ENCODE results near the gene MRPL44. TPM values are rescaled to one million over a fixed set of nuclear protein-coding genes. Genes with fewer than 3 reads are reported as not detected.
A peak's percentile ranks its signal among the peaks of the same experiment; 100 is the strongest.

Gene MRPL44
- total and polyA plus RNA-seq, 2 of the 13 experiments (the other 11 are each of a cell fraction or from before 2014, with no cell fraction given) = 38.4 to 78.0 TPM

DNA sequence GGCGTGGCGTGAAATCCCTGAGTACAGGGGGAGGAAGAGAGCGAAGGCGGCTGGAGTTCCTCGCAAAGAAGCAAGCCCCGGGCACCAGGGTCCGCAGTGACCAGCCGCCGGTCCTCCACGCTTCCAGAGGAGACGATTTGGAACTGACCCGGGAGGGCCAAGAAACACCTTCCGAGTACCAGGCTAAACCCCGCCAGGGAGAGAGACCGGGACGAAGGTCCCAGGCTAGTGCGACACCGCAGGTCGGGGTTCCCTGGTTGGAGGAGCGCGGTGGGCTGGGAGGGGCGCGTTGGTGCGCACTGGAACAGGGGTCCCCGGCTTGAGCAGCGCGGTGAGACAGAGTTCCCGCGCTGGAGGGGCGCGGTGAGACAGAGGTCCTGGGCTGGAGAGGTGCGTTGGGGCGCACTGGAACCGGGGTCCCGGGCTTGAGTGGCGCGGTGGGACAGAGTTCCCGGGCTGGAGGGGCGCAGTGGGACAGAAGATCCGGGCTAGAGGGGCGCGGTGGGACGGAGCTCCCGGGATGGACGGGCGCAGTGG lies 13.0 kb upstream of the MRPL44 start (continued):
- no peak for TF ChIP-seq BATF2 (CRISPR knock-in tag; IDR thresholded peaks at IDR 0.05)
- TF ChIP-seq, protein P1, sequence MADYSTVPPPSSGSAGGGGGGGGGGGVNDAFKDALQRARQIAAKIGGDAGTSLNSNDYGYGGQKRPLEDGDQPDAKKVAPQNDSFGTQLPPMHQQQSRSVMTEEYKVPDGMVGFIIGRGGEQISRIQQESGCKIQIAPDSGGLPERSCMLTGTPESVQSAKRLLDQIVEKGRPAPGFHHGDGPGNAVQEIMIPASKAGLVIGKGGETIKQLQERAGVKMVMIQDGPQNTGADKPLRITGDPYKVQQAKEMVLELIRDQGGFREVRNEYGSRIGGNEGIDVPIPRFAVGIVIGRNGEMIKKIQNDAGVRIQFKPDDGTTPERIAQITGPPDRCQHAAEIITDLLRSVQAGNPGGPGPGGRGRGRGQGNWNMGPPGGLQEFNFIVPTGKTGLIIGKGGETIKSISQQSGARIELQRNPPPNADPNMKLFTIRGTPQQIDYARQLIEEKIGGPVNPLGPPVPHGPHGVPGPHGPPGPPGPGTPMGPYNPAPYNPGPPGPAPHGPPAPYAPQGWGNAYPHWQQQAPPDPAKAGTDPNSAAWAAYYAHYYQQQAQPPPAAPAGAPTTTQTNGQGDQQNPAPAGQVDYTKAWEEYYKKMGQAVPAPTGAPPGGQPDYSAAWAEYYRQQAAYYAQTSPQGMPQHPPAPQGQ (CRISPR knock-in tag; IDR thresholded peaks at IDR 0.05; ENCODE audit: borderline replicate concordance) = no peak
- no peak for TF ChIP-seq ZNF672 (CRISPR knock-in tag; IDR thresholded peaks at IDR 0.05)
- TF ChIP-seq SIN3B (IDR thresholded peaks at IDR 0.05; ENCODE audit: low read length) = no peak
- no peak for TF ChIP-seq GRHL1 (CRISPR knock-in tag; conservative IDR thresholded peaks at IDR 0.05)
- no peak for TF ChIP-seq MAFK (conservative IDR thresholded peaks at IDR 0.05 in 1 of 2, IDR thresholded peaks at IDR 0.05 in 1 of 2; ENCODE audit: low read length in 2 of 2)
- TF ChIP-seq ZBTB7B (CRISPR knock-in tag; IDR thresholded peaks at IDR 0.05) = peak; percentile 86
- TF ChIP-seq, protein P2, sequence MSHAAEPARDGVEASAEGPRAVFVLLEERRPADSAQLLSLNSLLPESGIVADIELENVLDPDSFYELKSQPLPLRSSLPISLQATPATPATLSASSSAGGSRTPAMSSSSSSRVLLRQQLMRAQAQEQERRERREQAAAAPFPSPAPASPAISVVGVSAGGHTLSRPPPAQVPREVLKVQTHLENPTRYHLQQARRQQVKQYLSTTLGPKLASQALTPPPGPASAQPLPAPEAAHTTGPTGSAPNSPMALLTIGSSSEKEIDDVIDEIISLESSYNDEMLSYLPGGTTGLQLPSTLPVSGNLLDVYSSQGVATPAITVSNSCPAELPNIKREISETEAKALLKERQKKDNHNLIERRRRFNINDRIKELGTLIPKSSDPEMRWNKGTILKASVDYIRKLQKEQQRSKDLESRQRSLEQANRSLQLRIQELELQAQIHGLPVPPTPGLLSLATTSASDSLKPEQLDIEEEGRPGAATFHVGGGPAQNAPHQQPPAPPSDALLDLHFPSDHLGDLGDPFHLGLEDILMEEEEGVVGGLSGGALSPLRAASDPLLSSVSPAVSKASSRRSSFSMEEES (CRISPR knock-in tag; IDR thresholded peaks at IDR 0.05) = no peak; the same call in 1 of the 2 replicates
- 0 out of 2 replicates have a peak, but pooled peaks have one; percentile 20 for TF ChIP-seq ZNF607 (CRISPR knock-in tag; IDR thresholded peaks at IDR 0.05; ENCODE audit: borderline replicate concordance)
- TF ChIP-seq PRDM10 (CRISPR knock-in tag; IDR thresholded peaks at IDR 0.05; ENCODE audit: low read depth) = no peak
- TF ChIP-seq, protein P3, sequence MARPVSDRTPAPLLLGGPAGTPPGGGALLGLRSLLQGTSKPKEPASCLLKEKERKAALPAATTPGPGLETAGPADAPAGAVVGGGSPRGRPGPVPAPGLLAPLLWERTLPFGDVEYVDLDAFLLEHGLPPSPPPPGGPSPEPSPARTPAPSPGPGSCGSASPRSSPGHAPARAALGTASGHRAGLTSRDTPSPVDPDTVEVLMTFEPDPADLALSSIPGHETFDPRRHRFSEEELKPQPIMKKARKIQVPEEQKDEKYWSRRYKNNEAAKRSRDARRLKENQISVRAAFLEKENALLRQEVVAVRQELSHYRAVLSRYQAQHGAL (CRISPR knock-in tag; IDR thresholded peaks at IDR 0.05; ENCODE audit: not compliant biosample characterization) = no peak
- no peak for TF ChIP-seq ZNF782 (CRISPR knock-in tag; IDR thresholded peaks at IDR 0.05; ENCODE audit: borderline replicate concordance)
- no peak for TF ChIP-seq ZBTB20 (CRISPR knock-in tag; IDR thresholded peaks at IDR 0.05; ENCODE audit: borderline replicate concordance, low read depth)
- no peak; the same call in 1 of the 2 replicates for TF ChIP-seq IKZF5 (CRISPR knock-in tag; IDR thresholded peaks at IDR 0.05)
- TF ChIP-seq DNMT1 (CRISPR knock-in tag; IDR thresholded peaks at IDR 0.05) = no peak

All from HepG2 (cell line).